Subcutaneous adipose tissue (tissue), 4 donors: ENCODE data around the gene CXCR2. TPM values are rescaled to one million over a fixed set of nuclear protein-coding genes. Genes with fewer than 3 reads are reported as not detected.

Experiments
- CTCF ChIP-seq: fragments of 450-650 bp; IDR thresholded peaks from one replicate; pipeline ENCODE4 v1.5.1; 2016; ENCODE audit warnings: low read depth, mild to moderate bottlenecking, control low read depth, antibody characterized with exemption, moderate library complexity
- total RNA-seq, 4 donors: library from RNA; depleted of rRNA; stranded (reverse); fragments of >200 nt; gene quantifications; one replicate each; pipeline ENCODE4 v1.1.0, GENCODE V29; 2016

CXCR2 gene
- total RNA-seq, 4 donors from 2014 or later: 0.34 to 3.0 (median 1.6) TPM; not detected in 1

- TF ChIP-seq CTCF: no peak
Measured at GRCh38 chr2:218169757-218170546, 44.1 kb downstream of the CXCR2 start.

- TF ChIP-seq CTCF: no peak
Measured at GRCh38 chr2:218172845-218173244, 47.0 kb downstream of the CXCR2 start.

- TF ChIP-seq CTCF: no peak
Measured at GRCh38 chr2:218179782-218180181, 54.0 kb downstream of the CXCR2 start.

GRCh38 chr2:218180467-218181114 lies 54.8 kb downstream of the CXCR2 start:
- no peak for TF ChIP-seq CTCF

GRCh38 chr2:218184331-218184730 lies 58.5 kb downstream of the CXCR2 start:
- no peak for TF ChIP-seq CTCF

- no peak for TF ChIP-seq CTCF
Measured at GRCh38 chr2:218186355-218186766, 60.5 kb downstream of the CXCR2 start.

Other genes with a start within 250 kb of the CXCR2 start
- 1,000 to 10,000 TPM in 1 of 4 donors, 100 to 1,000 TPM in 3; 310 to 1,168 (median 450) TPM for gene TNS1, start 123.0 kb upstream of the CXCR2 start, total RNA-seq
- 1 to 10 TPM in 1 of 4 donors, under 1 TPM in 1, not detected in 2; 0.85 to 2.4 TPM for gene RUFY4, start 56.8 kb upstream of the CXCR2 start, total RNA-seq
- 1 to 10 TPM in 1 of 4 donors, not detected in 3; 2.3 TPM for gene CXCR1, start 40.9 kb downstream of the CXCR2 start, total RNA-seq
- gene ARPC2, start 91.2 kb downstream of the CXCR2 start, total RNA-seq: 100 to 1,000 TPM; 273 to 501 (median 341) TPM
- 10 to 100 TPM; 10.9 to 28.1 (median 16.8) TPM for gene GPBAR1, start 135.0 kb downstream of the CXCR2 start, total RNA-seq
- 100 to 1,000 TPM in 3 of 4 donors, 10 to 100 TPM in 1; 94.9 to 186 (median 123) TPM for gene AAMP, start 144.1 kb downstream of the CXCR2 start, total RNA-seq
- gene PNKD, start 144.5 kb downstream of the CXCR2 start, total RNA-seq: 10 to 100 TPM; 26.1 to 50.4 (median 46.7) TPM
- gene TMBIM1, start 166.5 kb downstream of the CXCR2 start, total RNA-seq: 100 to 1,000 TPM; 246 to 398 (median 281) TPM
- not detected for gene CATIP, start 230.8 kb downstream of the CXCR2 start, total RNA-seq